ENCODE measurements around the gene SYNGR1. TPM values are rescaled to one million over a fixed set of nuclear protein-coding genes. Genes with fewer than 3 reads are reported as not detected.

The SYNGR1 gene
- total RNA-seq, 1 experiment from 2014 or later: 0.35 TPM

DNA sequence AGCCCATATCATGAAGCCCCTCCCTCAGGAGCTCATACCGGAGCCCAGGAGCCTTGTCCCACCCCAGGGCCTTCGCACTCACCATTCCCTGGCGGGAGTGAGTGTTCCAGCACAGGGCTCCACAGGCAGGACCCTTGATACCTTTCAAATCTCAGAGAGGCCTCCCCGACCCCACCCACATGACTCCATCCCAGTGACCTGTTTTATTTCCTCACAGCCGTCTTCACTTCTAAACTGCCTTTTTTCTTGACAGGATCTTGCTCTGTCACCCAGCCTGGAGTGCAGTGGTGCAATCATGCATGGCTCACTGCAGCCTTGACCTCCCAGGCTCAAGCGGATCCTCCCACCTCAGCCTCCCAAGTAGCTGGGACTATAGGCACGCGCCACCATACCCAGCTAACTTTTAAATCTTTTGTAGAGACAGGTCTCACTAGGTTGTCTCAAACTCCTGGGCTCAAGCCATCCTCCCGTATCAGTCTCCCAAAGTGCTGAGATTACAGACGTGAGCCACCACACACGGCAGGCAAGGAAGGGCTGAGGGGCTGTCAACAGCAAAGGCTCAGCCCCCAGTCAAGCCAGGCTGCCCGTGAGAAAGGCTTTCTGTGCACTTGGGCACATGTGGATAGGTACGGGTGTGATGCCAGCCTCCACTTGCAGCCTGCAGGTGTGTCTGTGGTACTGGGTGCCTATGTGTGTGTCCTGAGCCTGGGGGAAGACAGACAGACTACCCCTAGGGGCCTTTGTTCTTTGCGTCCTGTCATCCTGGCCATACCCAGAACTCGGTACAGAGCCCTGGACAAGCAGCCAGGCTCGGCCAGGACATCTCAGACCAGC is 39.7 kb upstream of the SYNGR1 start:
- no TSS peak for BruUV-seq (replicated peaks)
- Mint-ChIP-seq H3K27me3 (ENCODE audit: insufficient read depth, unreplicated experiment) (no peaks in the 10 kb centered on the region), H3K4me1 (ENCODE audit: insufficient read depth, unreplicated experiment) (peaks cover 34% of the 10 kb centered on the region), H3K4me3 (ENCODE audit: unreplicated experiment) (peak overlapping the region; percentile 49), H3K27ac (ENCODE audit: low read depth, unreplicated experiment) (peak overlapping the region; percentile 79), H3K9me3 (ENCODE audit: unreplicated experiment) (no peaks in the 10 kb centered on the region), H3K36me3 (ENCODE audit: insufficient read depth, unreplicated experiment) (peaks cover 52% of the 10 kb centered on the region)
- ChIA-PET CTCF (interaction anchor here (0.6 to 12.1 kb wide), 16 partner anchors 10 to 541 kb away, joined by 3 to 256 read pairs (median 4); no protein-coding TSS in a partner anchor), POLR2A (interaction anchor here (0.6 to 4.0 kb wide), 20 partner anchors 9 to 869 kb away, joined by 3 to 38 read pairs (median 4); partner anchors contain the start of gene RPL3)
- DNase-seq (ENCODE audit: unreplicated experiment): peak; percentile 66
- TF ChIP-seq CTCF (IDR thresholded peaks at IDR 0.05; ENCODE audit: unreplicated experiment): no peak
- intact Hi-C loops (cut with micrococcal nuclease): no loop called here

DNA sequence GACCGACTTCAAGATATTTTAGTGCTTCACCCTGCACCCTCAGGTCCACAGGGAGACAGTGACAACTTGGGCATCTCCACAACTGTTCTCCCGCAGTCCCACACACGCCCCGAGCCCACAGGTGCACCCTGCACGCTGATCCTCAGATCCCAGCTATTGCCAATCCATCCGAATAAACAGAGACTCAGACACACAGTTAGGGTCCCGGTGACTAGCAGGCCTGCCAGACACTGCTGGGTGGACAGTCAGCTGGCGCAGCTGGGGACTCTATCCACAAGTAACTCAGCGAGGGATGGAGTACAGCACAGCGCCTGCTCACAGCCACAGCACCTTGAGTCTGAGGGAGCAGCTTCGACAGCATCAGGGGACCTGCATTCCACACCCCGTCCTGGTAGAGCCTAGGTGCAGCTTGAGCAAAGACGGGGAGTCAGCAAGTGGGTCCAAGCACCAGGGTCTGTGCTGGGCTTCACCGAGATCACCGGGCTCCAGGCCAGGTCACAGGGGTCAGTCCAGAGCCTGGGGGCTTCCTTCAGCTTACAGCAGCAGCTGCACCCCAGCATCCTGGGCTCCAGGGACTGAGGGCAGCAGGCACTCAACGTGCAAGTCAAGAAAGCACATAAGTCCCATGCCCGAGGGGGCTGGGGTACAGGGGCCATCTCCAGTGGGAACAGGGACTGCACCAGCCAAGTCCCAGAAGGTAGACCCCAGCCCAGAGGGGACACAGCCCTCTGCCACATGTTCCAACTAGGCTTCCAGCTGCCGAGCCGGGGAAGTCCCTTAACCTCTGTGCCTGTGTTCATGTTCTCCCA is 38.0 kb upstream of the SYNGR1 start:
- no peak for TF ChIP-seq CTCF (IDR thresholded peaks at IDR 0.05; ENCODE audit: unreplicated experiment)
- Mint-ChIP-seq H3K36me3 (ENCODE audit: insufficient read depth, unreplicated experiment) (peaks cover 69% of the 10 kb centered on the region), H3K4me3 (ENCODE audit: unreplicated experiment) (no peak overlapping the region), H3K9me3 (ENCODE audit: unreplicated experiment) (no peaks in the 10 kb centered on the region), H3K27ac (ENCODE audit: low read depth, unreplicated experiment) (no peak overlapping the region), H3K27me3 (ENCODE audit: insufficient read depth, unreplicated experiment) (no peaks in the 10 kb centered on the region), H3K4me1 (ENCODE audit: insufficient read depth, unreplicated experiment) (peaks cover 34% of the 10 kb centered on the region)
- intact Hi-C loops (cut with micrococcal nuclease): loop anchor here (1.0 kb wide), 2 partner anchors 141 to 176 kb away; no protein-coding TSS in a partner anchor
- BruUV-seq (replicated peaks): no TSS peak
- peak; percentile 43 for DNase-seq (ENCODE audit: unreplicated experiment)
- ChIA-PET POLR2A (interaction anchor here (0.8 to 4.0 kb wide), 11 partner anchors 8 to 868 kb away, joined by 3 to 38 read pairs (median 7); partner anchors contain the start of gene RPL3), CTCF (interaction anchor here (0.5 to 12.1 kb wide), 19 partner anchors 12 to 713 kb away, joined by 3 to 256 read pairs (median 3); partner anchors contain the start of gene ATF4)

DNA sequence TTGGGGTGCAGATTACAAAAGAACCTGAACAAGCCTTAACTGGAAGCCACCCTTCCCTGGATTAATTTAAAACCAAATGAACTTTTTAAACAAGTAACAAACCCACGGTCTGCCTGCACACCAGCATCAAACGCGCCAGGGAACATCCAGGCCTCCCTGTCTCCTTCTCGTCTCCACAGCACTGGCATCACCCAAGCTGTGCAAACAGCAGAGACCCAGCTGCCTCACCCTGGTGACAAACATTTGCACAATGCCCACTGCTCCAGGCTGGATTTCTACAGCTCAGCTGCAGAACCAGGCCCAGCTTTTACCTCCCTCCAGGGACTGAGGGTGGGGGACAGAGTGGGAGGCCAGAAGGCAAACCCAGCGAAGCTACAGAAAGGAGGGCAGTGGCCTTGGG is 37.4 kb upstream of the SYNGR1 start:
- intact Hi-C loops (cut with micrococcal nuclease): no loop called here
- no peaks in the 10 kb centered on the region for H3K27me3 Mint-ChIP-seq (ENCODE audit: insufficient read depth, unreplicated experiment)
- BruUV-seq (replicated peaks): no TSS peak
- peaks cover 38% of the 10 kb centered on the region for H3K4me1 Mint-ChIP-seq (ENCODE audit: insufficient read depth, unreplicated experiment)
- no peak overlapping the region for H3K27ac Mint-ChIP-seq (ENCODE audit: low read depth, unreplicated experiment)
- ChIA-PET CTCF (interaction anchor here (12.1 kb wide), 1 partner anchor 140 kb away, joined by 256 read pairs; no protein-coding TSS in a partner anchor), POLR2A (interaction anchor here (1.7 to 4.0 kb wide), 4 partner anchors 20 to 210 kb away, joined by 7 to 30 read pairs (median 14); no protein-coding TSS in a partner anchor)
- no peak for DNase-seq (ENCODE audit: unreplicated experiment)
- H3K36me3 Mint-ChIP-seq (ENCODE audit: insufficient read depth, unreplicated experiment): peaks cover 75% of the 10 kb centered on the region
- no peak for TF ChIP-seq CTCF (IDR thresholded peaks at IDR 0.05; ENCODE audit: unreplicated experiment)
- no peak overlapping the region for H3K4me3 Mint-ChIP-seq (ENCODE audit: unreplicated experiment)
- no peaks in the 10 kb centered on the region for H3K9me3 Mint-ChIP-seq (ENCODE audit: unreplicated experiment)

Data from MCF 10A (cell line).